Activated CD8-positive, alpha-beta memory T cell treated with anti-CD3 and anti-CD28 coated beads for 48 hours (primary cell): ENCODE data around the gene MRGPRD.
"Not testable (repeated sequence)": the region's sequence is repeated elsewhere in the genome, so short reads cannot be mapped to it uniquely, and the experiment has no call there.

Experiments
- DNase-seq, 3 experiments: peaks; one replicate each; pipeline ENCODE4 v3.0.0-alpha.2; 2020; ENCODE audit warnings: low read depth in 2 of 3, low spot score in 2 of 3

Gene MRGPRD

GRCh38 chr11:69005631-69006368, 25.0 kb upstream of the MRGPRD start:
- DNase-seq: no peak

DNA sequence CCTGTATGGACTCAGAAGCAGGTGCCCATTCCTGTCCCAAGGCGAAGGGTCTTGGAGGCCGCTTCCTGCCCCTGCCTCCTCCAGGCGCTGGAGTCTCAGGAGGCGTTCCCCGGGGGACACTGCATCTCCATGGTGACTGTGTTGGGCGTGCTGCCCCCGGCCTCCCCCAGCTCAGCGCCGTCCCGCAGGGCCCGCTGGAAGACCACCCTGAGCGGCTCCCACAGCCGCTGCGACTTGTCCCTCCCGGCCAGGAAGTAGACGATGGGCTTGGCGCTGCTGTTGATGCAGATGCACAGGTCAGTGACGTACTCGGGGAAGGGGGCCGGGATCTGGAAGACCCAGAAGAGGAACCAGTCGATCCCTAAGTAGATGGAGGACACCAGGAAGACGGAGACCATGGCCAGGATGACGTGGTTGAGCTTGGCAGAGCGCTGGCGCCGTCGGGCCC, 24.4 kb upstream of the MRGPRD start:
- no peak for DNase-seq

DNA sequence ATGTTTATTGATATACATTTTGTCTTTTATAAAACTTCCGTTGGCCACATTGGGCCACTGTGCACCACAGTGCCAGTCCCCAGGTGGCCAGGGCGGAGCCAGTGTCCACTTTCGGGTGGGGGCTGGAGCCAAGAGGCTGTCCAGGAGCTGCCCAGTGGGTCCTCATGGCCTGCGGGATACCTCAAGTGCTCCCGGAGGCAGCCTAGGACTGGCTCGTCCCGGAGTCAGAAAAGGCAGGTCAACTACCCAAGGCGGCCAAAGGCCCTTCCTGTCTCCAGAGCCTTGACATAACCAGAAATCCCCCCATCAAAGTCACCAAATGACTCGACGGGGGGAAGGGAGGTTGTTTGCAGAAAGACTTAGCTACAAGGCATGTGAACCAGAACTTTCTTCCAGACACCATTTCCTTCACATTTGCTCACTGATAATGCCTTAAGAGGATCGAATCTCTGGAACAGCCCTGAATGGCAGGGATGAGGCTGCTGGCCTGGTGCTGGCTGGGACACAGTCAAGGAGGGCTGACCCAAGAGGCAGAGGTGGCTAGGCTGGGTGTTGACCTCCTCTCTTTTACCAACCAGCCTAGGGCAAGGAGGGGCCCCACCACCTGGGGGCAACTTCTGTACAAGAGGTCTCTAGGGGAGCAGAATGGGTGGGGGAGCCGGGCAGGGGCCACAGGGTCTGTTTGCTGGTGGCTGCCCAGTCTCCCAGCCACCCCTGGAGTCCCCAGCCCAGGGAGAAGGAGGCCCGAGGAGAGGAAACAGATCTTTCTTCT, 23.8 kb upstream of the MRGPRD start:
- no peak for DNase-seq

DNA sequence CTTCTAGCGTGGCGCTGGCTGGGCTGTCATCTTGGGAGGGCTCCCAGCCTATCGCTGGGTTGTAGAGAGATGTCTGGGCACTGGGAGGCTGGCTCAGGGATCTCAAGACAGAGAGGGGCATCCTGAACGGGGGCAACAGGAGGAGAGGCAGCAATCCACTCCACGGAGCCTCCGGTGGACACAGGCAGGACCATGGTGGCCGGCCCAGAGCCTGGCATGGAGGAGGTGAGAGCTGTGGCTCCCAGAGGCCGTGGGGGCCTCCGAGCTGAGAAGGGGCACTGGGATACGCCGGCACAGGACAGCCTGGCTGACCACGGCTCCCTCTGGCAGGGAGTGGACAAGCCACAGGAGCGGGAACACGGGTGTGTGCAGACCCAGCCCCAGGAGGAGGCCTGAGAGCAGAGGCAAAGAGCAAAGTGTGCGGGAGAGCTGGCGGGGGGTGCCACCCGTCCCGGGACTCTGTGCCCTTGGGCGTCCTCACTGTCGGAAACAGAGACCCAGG, 23.1 kb upstream of the MRGPRD start:
- no peak for DNase-seq

GRCh38 chr11:69003301-69003865, 22.6 kb upstream of the MRGPRD start:
- no peak for DNase-seq

- no peak for DNase-seq
Observed at GRCh38 chr11:69002570-69003231, 21.9 kb upstream of the MRGPRD start.

GRCh38 chr11:69002110-69002569, 21.4 kb upstream of the MRGPRD start:
- no peak for DNase-seq

DNA sequence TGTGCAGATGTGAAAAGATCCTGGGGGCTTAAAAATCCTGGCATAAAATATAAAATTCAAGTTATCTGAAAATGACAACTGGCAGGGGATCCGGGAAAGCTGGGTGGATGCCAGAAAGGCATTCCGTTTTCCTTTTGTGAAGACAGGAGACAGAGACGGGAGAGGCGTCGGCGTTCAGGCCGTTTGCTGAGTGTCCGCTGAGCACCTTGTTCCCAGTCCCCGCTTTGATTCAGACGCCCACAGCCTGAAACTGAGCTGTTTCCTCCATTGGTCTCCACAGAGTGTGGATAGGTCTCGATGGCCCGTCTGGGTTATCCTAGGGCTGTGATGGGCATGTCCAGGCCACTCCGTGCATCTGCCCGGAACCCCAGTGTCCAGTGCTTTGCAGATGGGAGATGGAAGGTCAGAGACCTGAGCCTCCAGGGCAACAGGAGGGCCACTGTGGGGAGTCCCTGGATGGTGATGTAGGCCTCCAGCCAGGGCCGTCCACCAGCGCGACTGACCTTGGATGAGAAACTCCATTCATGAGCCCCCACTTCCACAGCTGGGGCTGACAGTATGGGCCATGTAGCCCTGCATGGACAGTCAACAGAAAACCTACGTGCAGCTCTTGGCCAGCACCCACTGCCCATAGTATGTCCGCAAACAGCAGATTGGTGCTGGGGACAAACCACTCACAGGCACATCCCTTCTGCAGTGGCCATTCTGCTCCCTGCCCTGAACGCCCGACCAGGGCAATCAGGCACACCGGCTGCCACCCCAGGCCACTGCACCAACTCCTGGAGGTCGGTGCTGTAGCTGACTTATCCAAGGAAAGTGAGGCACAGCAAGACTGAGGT, 20.7 kb upstream of the MRGPRD start:
- no peak for DNase-seq

- no peak for DNase-seq
Observed at GRCh38 chr11:69000831-69001242, 20.1 kb upstream of the MRGPRD start.

GRCh38 chr11:69000391-69000790, 19.6 kb upstream of the MRGPRD start:
- DNase-seq: no peak

DNA sequence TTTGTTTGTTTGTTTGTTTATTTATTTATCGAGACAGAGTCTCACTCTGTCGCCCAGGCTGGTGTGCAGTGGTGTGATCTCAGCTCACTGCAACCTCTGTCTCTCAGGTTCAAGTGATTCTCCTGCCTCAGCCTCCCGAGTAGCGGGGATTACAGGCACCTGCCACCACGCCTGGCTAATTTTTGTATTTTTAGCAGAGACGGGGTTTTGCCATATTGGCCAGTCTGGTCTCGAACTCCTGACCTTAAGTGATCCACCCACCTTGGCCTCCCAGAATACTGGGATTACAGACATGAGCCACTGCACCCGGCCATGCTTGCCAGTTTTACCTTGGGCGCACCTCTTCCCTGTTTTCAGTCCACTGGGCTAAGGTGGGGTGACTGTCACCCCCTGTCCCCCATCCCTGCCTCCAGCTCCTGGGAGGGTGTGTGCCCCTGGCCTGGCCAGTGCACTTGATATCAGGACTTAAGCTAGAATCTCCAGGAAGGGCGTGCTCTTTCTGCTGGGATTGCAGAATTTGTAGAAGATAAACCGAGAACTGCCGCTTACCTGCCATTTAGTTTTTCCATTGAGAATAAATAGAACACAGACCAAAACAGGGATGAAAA, 19.1 kb upstream of the MRGPRD start:
- not testable (repeated sequence) for DNase-seq

DNA sequence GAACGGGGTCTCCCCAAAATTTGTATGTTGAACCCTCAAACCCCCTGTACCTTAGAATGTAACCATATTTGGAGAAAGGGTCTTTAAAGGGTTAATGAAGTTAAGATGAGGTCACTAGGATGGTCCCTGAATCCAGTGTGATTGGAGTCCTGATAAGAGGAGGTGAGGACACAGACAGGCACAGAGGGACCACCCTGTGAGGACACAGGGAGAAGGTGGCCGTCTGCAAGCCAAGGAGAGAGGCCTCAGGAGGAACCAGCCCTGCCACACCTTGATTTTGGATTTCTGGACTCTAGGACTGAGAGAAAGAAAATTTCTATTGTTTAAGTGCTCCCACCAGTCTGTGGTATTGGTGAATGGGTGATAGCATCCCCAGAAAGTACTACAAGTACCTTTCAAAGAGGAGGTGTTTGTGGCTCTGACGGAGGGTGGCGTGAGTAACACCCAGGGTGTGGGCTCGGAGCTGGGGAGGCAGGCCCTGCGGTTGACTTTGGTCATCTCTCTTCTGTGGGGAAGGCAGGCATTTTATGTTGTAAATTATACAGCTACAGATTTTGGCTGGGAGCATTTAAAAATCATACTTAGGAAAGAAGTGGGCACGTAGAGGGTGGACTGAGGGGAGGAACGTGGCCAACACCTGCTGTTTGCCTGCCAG, 18.4 kb upstream of the MRGPRD start:
- no peak for DNase-seq

- DNase-seq: no peak
Observed at GRCh38 chr11:68998390-68998911, 17.7 kb upstream of the MRGPRD start.

DNA sequence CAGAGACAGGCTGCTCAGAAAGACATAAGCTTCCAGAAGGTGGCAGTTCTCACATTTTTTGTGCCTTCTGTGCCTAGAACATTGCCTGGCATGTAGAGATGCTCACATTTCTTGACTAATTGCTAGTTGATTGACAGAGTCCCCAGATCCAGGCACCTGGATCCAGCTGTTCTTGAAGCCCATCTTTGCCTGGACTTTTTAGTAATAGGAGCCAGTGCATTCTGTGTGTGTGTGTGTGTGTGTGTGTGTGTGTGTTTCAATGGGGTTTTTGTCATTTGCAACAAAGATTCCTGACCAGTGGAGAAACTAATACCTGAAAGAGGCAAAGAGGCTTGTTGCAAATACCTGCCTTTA, 17.2 kb upstream of the MRGPRD start:
- no peak for DNase-seq

GRCh38 chr11:68997124-68997994, 16.6 kb upstream of the MRGPRD start:
- no peak for DNase-seq

DNA sequence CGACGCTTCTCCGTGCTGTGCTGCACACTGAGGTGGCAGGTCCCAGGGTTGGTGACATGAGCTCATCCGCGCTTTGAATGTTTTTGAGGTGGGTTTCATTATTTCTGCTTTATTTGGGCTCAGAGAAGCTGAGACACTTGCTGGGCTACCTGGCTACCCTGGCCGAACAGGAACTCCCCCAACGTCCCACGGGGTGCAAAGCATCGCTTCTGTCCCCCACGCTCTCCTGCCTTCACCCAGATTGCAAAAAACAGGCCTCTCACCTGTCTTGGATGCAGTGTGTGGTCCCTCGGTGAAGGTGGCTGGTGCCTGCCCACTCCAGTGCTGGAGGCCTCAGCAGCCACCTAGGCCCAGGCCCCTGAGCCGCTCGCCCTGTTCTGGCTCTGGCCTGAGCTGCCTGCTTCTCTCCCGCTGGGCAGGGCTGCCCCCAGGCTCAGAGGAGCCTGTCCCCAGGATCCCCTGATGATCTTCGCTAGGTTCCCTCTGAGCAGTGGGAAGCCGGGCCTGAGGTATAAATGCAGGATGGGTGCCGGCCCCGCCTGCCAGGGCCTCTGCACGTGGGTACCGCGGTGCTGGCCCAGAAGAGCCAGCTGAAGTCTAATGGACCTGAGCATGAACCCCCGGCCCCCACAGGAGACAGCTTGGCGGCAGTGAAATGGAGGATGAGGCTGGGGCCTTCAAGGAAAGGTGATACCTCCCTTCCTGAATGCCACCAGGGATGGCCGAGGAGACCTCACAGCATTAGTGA, 15.8 kb upstream of the MRGPRD start:
- no peak for DNase-seq

GRCh38 chr11:68994894-68995285, 14.1 kb upstream of the MRGPRD start:
- no peak for DNase-seq
